Erythroblast (primary cell): ENCODE measurements around the gene HERC4.

Source experiments
- DNase-seq, 2 experiments: peaks; one replicate each; lab custom pipeline; 2025; lab: John Stamatoyannopoulos, UW
- GATA1 ChIP-seq: IDR thresholded peaks from 2 replicates; pipeline ENCODE4 v1.6.1; 2011; ENCODE audit warnings: low read depth, mild to moderate bottlenecking, control low read depth, low read length, moderate library complexity
- POLR2A ChIP-seq: IDR thresholded peaks from 2 replicates; pipeline ENCODE4 v1.6.1; 2011; ENCODE audit warnings: mild to moderate bottlenecking, low read length

Gene HERC4

GRCh38 chr10:68074775-68075549, at the start of gene HERC4:
TSS of gene HERC4 (minus strand) at chr10:68075283. CDS start at chr10:68073108, 2,175 bp downstream.
- DNase-seq: peak; percentile 93 to 96
- TF ChIP-seq GATA1: no peak
- TF ChIP-seq POLR2A: peak; percentile 72

GRCh38 chr10:68124718-68125117, 49.6 kb upstream of the HERC4 start:
- DNase-seq: no peak
- TF ChIP-seq POLR2A (no peak), GATA1 (no peak)

- DNase-seq: no peak
- TF ChIP-seq POLR2A (no peak), GATA1 (no peak)
Observed at GRCh38 chr10:68121852-68122251, 46.8 kb upstream of the HERC4 start.

GRCh38 chr10:68121020-68121743, 46.1 kb upstream of the HERC4 start:
- DNase-seq: no peak
- TF ChIP-seq GATA1 (no peak), POLR2A (no peak)

- no peak for DNase-seq
Observed at GRCh38 chr10:68118657-68119056, 43.6 kb upstream of the HERC4 start.

GRCh38 chr10:68112837-68113236, 37.8 kb upstream of the HERC4 start:
- TF ChIP-seq POLR2A (no peak), GATA1 (no peak)

More at GRCh38 chr10:68118657-68119056, 43.6 kb upstream of the HERC4 start:
- no peak for TF ChIP-seq POLR2A
- no peak for TF ChIP-seq GATA1

GRCh38 chr10:68111584-68111983, 36.5 kb upstream of the HERC4 start:
- TF ChIP-seq GATA1 (no peak), POLR2A (no peak)
- no peak for DNase-seq

More at GRCh38 chr10:68112837-68113236, 37.8 kb upstream of the HERC4 start:
- no peak for DNase-seq

GRCh38 chr10:68110027-68110426, 34.9 kb upstream of the HERC4 start:
- DNase-seq: no peak
- TF ChIP-seq POLR2A: no peak
- no peak for TF ChIP-seq GATA1

GRCh38 chr10:68109331-68109730, 34.2 kb upstream of the HERC4 start, which contains the start of gene MYPN:
TSS of gene MYPN (plus strand) at chr10:68109488. CDS start at chr10:68121439, 11,951 bp downstream.
- no peak for TF ChIP-seq GATA1
- no peak for TF ChIP-seq POLR2A

GRCh38 chr10:68108653-68109052, 33.6 kb upstream of the HERC4 start:
- no peak for DNase-seq
- TF ChIP-seq GATA1: no peak
- no peak for TF ChIP-seq POLR2A

More at GRCh38 chr10:68109331-68109730, 34.2 kb upstream of the HERC4 start, which contains the start of gene MYPN:
- no peak for DNase-seq

- DNase-seq: no peak
- TF ChIP-seq GATA1 (no peak), POLR2A (no peak)
Observed at GRCh38 chr10:68108051-68108450, 33.0 kb upstream of the HERC4 start.

GRCh38 chr10:68107651-68108050, 32.6 kb upstream of the HERC4 start:
- no peak for DNase-seq
- no peak for TF ChIP-seq POLR2A
- TF ChIP-seq GATA1: no peak

- DNase-seq: no peak
- TF ChIP-seq POLR2A (no peak), GATA1 (no peak)
Observed at GRCh38 chr10:68106656-68107055, 31.6 kb upstream of the HERC4 start.

- no peak for DNase-seq
- TF ChIP-seq GATA1: no peak
- no peak for TF ChIP-seq POLR2A
Observed at GRCh38 chr10:68105820-68106219, 30.7 kb upstream of the HERC4 start.

- DNase-seq: no peak
- TF ChIP-seq POLR2A (no peak), GATA1 (no peak)
Observed at GRCh38 chr10:68103901-68104300, 28.8 kb upstream of the HERC4 start.
